Thyroid gland (tissue), 4 donors: ENCODE data around the gene RPN2.

Experiments used
- CTCF ChIP-seq, 6 experiments: fragments of 200-600 bp in 3 of 6; fragments of 450-650 bp in 3 of 6; sonication (generic) in 3 of 6; IDR thresholded peaks; one replicate each; pipeline ENCODE4 v1.5.1; 2016 to 2019; ENCODE audit warnings: antibody characterized with exemption in 6 of 6, mild to moderate bottlenecking in 2 of 6, inconsistent platforms in 1 of 6, moderate library complexity in 1 of 6
- POLR2A ChIP-seq, 2 donors: fragments of 450-650 bp; IDR thresholded peaks; one replicate each; pipeline ENCODE4 v1.6.1; 2017; ENCODE audit warnings: antibody characterized with exemption in 2 of 2, mild to moderate bottlenecking in 2 of 2, moderate library complexity in 1 of 2

GRCh38 chr20:37209193-37209592 is 30.1 kb downstream of the RPN2 start:
- no peak for TF ChIP-seq CTCF (IDR thresholded peaks at IDR 0.05)
- TF ChIP-seq POLR2A (IDR thresholded peaks at IDR 0.05), result no peak
